ENCODE measurements around the gene CDK19. TPM values are rescaled to one million over a fixed set of nuclear protein-coding genes. Genes with fewer than 3 reads are reported as not detected.

The CDK19 gene
- total and polyA plus RNA-seq, 2 of the 13 experiments (the other 11 are each of a cell fraction or from before 2014, with no cell fraction given), result 13.4 to 27.0 TPM

- ATAC-seq (no peak), DNase-seq (ENCODE audit: low spot score) (no peak), FAIRE-seq (no peak)
- intact Hi-C loops (cut with micrococcal nuclease; ENCODE audit: unreplicated experiment) (no loop called here), in situ Hi-C loops (cut with HindIII; ENCODE audit: extremely low pct_ligation_motif_present, low pct_unique_long_range_greater_than_20kb) (no loop called here)
- Histone ChIP-seq H3K9me3 (ENCODE audit: low read length) (no peaks in the 10 kb centered on the region), H3K27me3 (ENCODE audit: control insufficient read depth in 1 of 2, insufficient read depth in 2 of 2, low read length in 2 of 2) (no peaks in the 10 kb centered on the region), H3K4me3 (replicated peaks in 1 of 3; ENCODE audit: insufficient read depth in 1 of 3, low read depth in 2 of 3, low read length in 3 of 3) (no peak overlapping the region), H3K79me2 (ENCODE audit: insufficient read depth, low read length) (peaks cover 42% of the 10 kb centered on the region), H3K4me2 (ENCODE audit: low read depth, low read length) (no peak overlapping the region), H3K9ac (ENCODE audit: insufficient read depth, low read depth, low read length) (no peak overlapping the region), H4K20me1 (ENCODE audit: insufficient read depth, low read length) (no peaks in the 10 kb centered on the region), H3K27ac (ENCODE audit: extremely low read length, insufficient read depth, low read length) (no peak overlapping the region), H3K4me1 (ENCODE audit: insufficient read depth, low read length) (peaks cover 12% of the 10 kb centered on the region), H2AFZ (ENCODE audit: low read length) (no peak overlapping the region), H3K36me3 (replicated peaks in 1 of 2; ENCODE audit: control insufficient read depth in 1 of 2, insufficient read depth in 2 of 2, low read length in 2 of 2) (no peaks in the 10 kb centered on the region)
- ChIA-PET CTCF (ENCODE audit: low intra/inter-chr PET ratio, low total read pairs) (no interaction called here), POLR2A (no interaction called here)
- no TSS peak for BruUV-seq (replicated peaks)
- TF ChIP-seq NPAS2 (CRISPR knock-in tag; IDR thresholded peaks at IDR 0.05; ENCODE audit: borderline replicate concordance) (no peak), PAWR (CRISPR knock-in tag; IDR thresholded peaks at IDR 0.05; ENCODE audit: borderline replicate concordance) (no peak), PCBP2 (optimal IDR thresholded peaks at IDR 0.05; ENCODE audit: low read depth, low read length, poor library complexity, severe bottlenecking) (no peak), KAT8 (CRISPR knock-in tag; IDR thresholded peaks at IDR 0.05) (no peak), ZNF530 (CRISPR knock-in tag; IDR thresholded peaks at IDR 0.05; ENCODE audit: low read depth) (no peak)
- 98% methylated on average over 1 of the region's 1 CpG for WGBS (ENCODE audit: low lambda C conversion rate)
Observed at GRCh38 chr6:110795271-110795670, 20.0 kb downstream of the CDK19 start.

- no TSS peak for BruUV-seq (replicated peaks)
- in situ Hi-C loops (cut with HindIII; ENCODE audit: extremely low pct_ligation_motif_present, low pct_unique_long_range_greater_than_20kb), result no loop called here
Observed at GRCh38 chr6:110786696-110787095, 28.6 kb downstream of the CDK19 start.

More at GRCh38 chr6:110786696-110787095, 28.6 kb downstream of the CDK19 start:
- Histone ChIP-seq H3K9me3 (ENCODE audit: low read length) (peaks cover 11% of the 10 kb centered on the region), H3K4me1 (ENCODE audit: insufficient read depth, low read length) (peaks cover 14% of the 10 kb centered on the region), H3K27ac (ENCODE audit: extremely low read length, insufficient read depth, low read length) (no peak overlapping the region), H3K4me3 (replicated peaks in 1 of 3; ENCODE audit: insufficient read depth in 1 of 3, low read depth in 2 of 3, low read length in 3 of 3) (no peak overlapping the region), H3K9ac (ENCODE audit: insufficient read depth, low read depth, low read length) (no peak overlapping the region), H3K79me2 (ENCODE audit: insufficient read depth, low read length) (no peaks in the 10 kb centered on the region), H3K27me3 (ENCODE audit: control insufficient read depth in 1 of 2, insufficient read depth in 2 of 2, low read length in 2 of 2) (no peaks in the 10 kb centered on the region; a peak in 1 of 5 replicates), H2AFZ (ENCODE audit: low read length) (no peak overlapping the region), H4K20me1 (ENCODE audit: insufficient read depth, low read length) (no peaks in the 10 kb centered on the region), H3K36me3 (replicated peaks in 1 of 2; ENCODE audit: control insufficient read depth in 1 of 2, insufficient read depth in 2 of 2, low read length in 2 of 2) (no peaks in the 10 kb centered on the region), H3K4me2 (ENCODE audit: low read depth, low read length) (no peak overlapping the region)
- intact Hi-C loops (cut with micrococcal nuclease; ENCODE audit: unreplicated experiment), result no loop called here
- ATAC-seq, result no peak
- DNase-seq (ENCODE audit: low spot score), result no peak
- TF ChIP-seq MED13 (CRISPR knock-in tag; IDR thresholded peaks at IDR 0.05), result no peak
- FAIRE-seq, result no peak
- 94% methylated on average over 1 of the region's 1 CpG for WGBS (ENCODE audit: low lambda C conversion rate)
- CTCF ChIA-PET (ENCODE audit: low intra/inter-chr PET ratio, low total read pairs), result no interaction called here
- POLR2A ChIA-PET, result interaction anchor here (1.1 kb wide), 1 partner anchor 90 kb away, joined by 3 read pairs; no protein-coding TSS in a partner anchor

Measured in HepG2 (cell line).